T-helper 2 cell (primary cell): Measurements from ENCODE around the gene SMG1.
A peak's percentile ranks its signal among the peaks of the same experiment; 100 is the strongest.
"Not testable (repeated sequence)": the region's sequence is repeated elsewhere in the genome, so short reads cannot be mapped to it uniquely, and the experiment has no call there.

Experiments used
- DNase-seq, 5 experiments: peaks; one replicate each; pipeline versions ENCODE4 v3.0.0 to v3.0.0-alpha.2; 2012 to 2022

The SMG1 gene

GRCh38 chr16:18757960-18758660 is 168.1 kb downstream of the SMG1 start:
- not testable (repeated sequence) for DNase-seq

DNA sequence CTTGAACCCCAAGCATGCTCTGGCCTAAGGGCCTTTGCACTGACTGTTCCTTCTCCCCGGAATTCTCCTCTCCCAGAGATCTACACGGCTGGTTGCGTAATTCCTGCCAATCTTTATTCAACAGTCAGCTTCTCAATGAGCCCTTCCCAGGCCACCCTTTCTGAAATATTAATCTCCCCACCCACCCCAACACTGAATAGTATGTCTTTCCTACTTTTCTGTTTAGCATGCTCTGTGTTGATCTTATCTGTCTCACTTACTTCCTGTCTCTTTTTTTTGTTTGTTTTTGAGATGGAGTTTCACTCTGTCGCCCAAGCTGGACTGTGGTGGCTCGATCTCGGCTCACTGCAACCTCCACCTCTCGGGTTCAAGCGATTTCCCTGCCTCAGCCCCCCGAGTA is 169.6 kb downstream of the SMG1 start:
- peak in 1 of 5 experiments; percentile 53 for DNase-seq
